IMR-90 (cell line): Measurements from ENCODE around the gene MAP3K5. TPM values are rescaled to one million over a fixed set of nuclear protein-coding genes. Genes with fewer than 3 reads are reported as not detected.

Experiments used
- ATAC-seq: fragments of 200-7000 bp; cut with Tn5 transposase; 2 replicates; pipeline ENCODE4 v1.9.1; 2020; ENCODE audit warnings: low read depth, mild to moderate bottlenecking, moderate library complexity
- BruUV-seq: library from RNA; stranded (reverse); fragments of 400-500 nt; replicated peaks from 2 replicates; lab custom pipeline; 2021; lab: Mats Ljungman, UMichigan
- CTCF ChIA-PET: fragments of 300-600 bp; formaldehyde crosslinking; extraction: SDS; loops from one replicate; lab custom pipeline; 2021; ENCODE audit warnings: antibody characterized with exemption; lab: Yijun Ruan, JAX
- POLR2A ChIA-PET: fragments of 300-600 bp; sonication (Branson Sonifier 250); formaldehyde crosslinking; loops from one replicate; lab custom pipeline; 2022; ENCODE audit warnings: antibody characterized with exemption; ENCODE audit not compliant: unreplicated experiment; lab: Charles Lee
- DNase-seq: peaks from one replicate; pipeline ENCODE4 v3.0.0; 2013
- H2AFZ ChIP-seq: replicated peaks from 2 replicates; pipeline ENCODE3; 2013; ENCODE audit warnings: low read length, mild to moderate bottlenecking; ENCODE audit not compliant: poor library complexity
- H2AK5ac ChIP-seq: 2 replicates; pipeline ENCODE4 v1.6.1; 2013; ENCODE audit warnings: low read depth, low read length, inconsistent platforms
- H2AK9ac ChIP-seq: replicated peaks from 2 replicates; pipeline ENCODE3; 2013; ENCODE audit warnings: mild to moderate bottlenecking, low read depth, low read length, moderate library complexity; ENCODE audit not compliant: poor library complexity
- H2BK120ac ChIP-seq: 2 replicates; pipeline ENCODE4 v1.6.1; 2013; ENCODE audit warnings: low read depth, low read length, inconsistent platforms
- H2BK15ac ChIP-seq: 3 replicates; pipeline ENCODE4 v1.6.1; 2013; ENCODE audit warnings: low read depth, low read length, inconsistent platforms
- H2BK20ac ChIP-seq: 2 replicates; pipeline ENCODE4 v1.6.1; 2013; ENCODE audit warnings: low read depth, mild to moderate bottlenecking, inconsistent platforms, low read length, moderate library complexity
- H2BK5ac ChIP-seq: 2 replicates; pipeline ENCODE4 v1.6.1; 2013; ENCODE audit warnings: mild to moderate bottlenecking, low read depth, low read length, inconsistent platforms; ENCODE audit not compliant: poor library complexity, severe bottlenecking
- H3K14ac ChIP-seq: replicated peaks from 2 replicates; pipeline ENCODE4 v1.6.1; 2013; ENCODE audit warnings: low read depth, low read length, inconsistent platforms
- H3K18ac ChIP-seq: 2 replicates; pipeline ENCODE4 v1.6.1; 2013; ENCODE audit warnings: low read depth, low read length, control low read depth
- H3K23ac ChIP-seq: 2 replicates; pipeline ENCODE4 v1.6.1; 2013; ENCODE audit warnings: low read depth, low read length, inconsistent platforms
- H3K27ac ChIP-seq: 2 replicates; pipeline ENCODE4 v1.5.1; 2013; ENCODE audit warnings: mild to moderate bottlenecking, control low read depth, low read length; ENCODE audit not compliant: insufficient read depth
- H3K27me3 ChIP-seq: 2 replicates; pipeline ENCODE4 v1.6.1; 2013; ENCODE audit warnings: low read length; ENCODE audit not compliant: control insufficient read depth, insufficient read depth
- H3K36me3 ChIP-seq: 2 replicates; pipeline ENCODE4 v1.6.1; 2013; ENCODE audit warnings: low read length, mixed read lengths; ENCODE audit not compliant: control insufficient read depth, insufficient read depth
- H3K4ac ChIP-seq: 2 replicates; pipeline ENCODE4 v1.6.1; 2013; ENCODE audit warnings: low read depth, low read length, inconsistent platforms
- H3K4me1 ChIP-seq: 2 replicates; pipeline ENCODE4 v1.6.1; 2013; ENCODE audit warnings: low read length, mixed read lengths; ENCODE audit not compliant: control insufficient read depth, insufficient read depth
- H3K4me2 ChIP-seq: 2 replicates; pipeline ENCODE4 v1.6.1; 2013; ENCODE audit warnings: low read depth, mild to moderate bottlenecking, control low read depth, low read length, moderate library complexity
- H3K4me3 ChIP-seq: 2 replicates; pipeline ENCODE4 v1.5.1; 2013; ENCODE audit warnings: low read depth, mild to moderate bottlenecking, control low read depth, low read length, moderate library complexity; ENCODE audit not compliant: insufficient read depth
- H3K56ac ChIP-seq: 2 replicates; pipeline ENCODE4 v1.6.1; 2013; ENCODE audit warnings: low read length, inconsistent platforms; ENCODE audit not compliant: insufficient read depth; ENCODE audit errors: extremely low read depth
- H3K79me1 ChIP-seq, 2 experiments: 2 replicates each; pipeline ENCODE4 v1.6.1; 2013; ENCODE audit warnings: low read length in 2 of 2, inconsistent platforms in 1 of 2, low read depth in 1 of 2
- H3K9ac ChIP-seq: 2 replicates; pipeline ENCODE4 v1.6.1; 2013; ENCODE audit warnings: low read depth, low read length, control low read depth
- H3K9me1 ChIP-seq: 2 replicates; pipeline ENCODE4 v1.6.1; 2013; ENCODE audit warnings: low read length, inconsistent platforms; ENCODE audit not compliant: insufficient read depth
- H3K9me3 ChIP-seq: 2 replicates; pipeline ENCODE4 v1.6.1; 2013; ENCODE audit warnings: low read length; ENCODE audit not compliant: control insufficient read depth, insufficient read depth
- H4K20me1 ChIP-seq: 2 replicates; pipeline ENCODE4 v1.6.1; 2013; ENCODE audit warnings: low read length, inconsistent platforms; ENCODE audit not compliant: insufficient read depth
- H4K5ac ChIP-seq: 2 replicates; pipeline ENCODE4 v1.6.1; 2013; ENCODE audit warnings: mild to moderate bottlenecking, low read depth, low read length, control low read depth
- H4K8ac ChIP-seq, 2 experiments: 2 replicates each; pipeline ENCODE4 v1.6.1; 2013; ENCODE audit warnings: low read depth in 2 of 2, low read length in 2 of 2, control low read depth in 1 of 2, inconsistent platforms in 1 of 2
- H4K91ac ChIP-seq: 2 replicates; pipeline ENCODE4 v1.6.1; 2013; ENCODE audit warnings: low read depth, low read length, inconsistent platforms; ENCODE audit not compliant: insufficient read depth
- BHLHE40 ChIP-seq: fragments of 150-350 bp; IDR thresholded peaks from 2 replicates; pipeline ENCODE4 v1.6.1; 2016; ENCODE audit warnings: mild to moderate bottlenecking, low read depth, low read length
- CEBPB ChIP-seq: IDR thresholded peaks from 2 replicates; pipeline ENCODE4 v1.6.1; 2012; ENCODE audit warnings: low read depth, low read length, improper control_type of control experiment
- CHD1 ChIP-seq: IDR thresholded peaks from 2 replicates; pipeline ENCODE4 v1.6.1; 2012; ENCODE audit warnings: low read depth, low read length, improper control_type of control experiment
- FOS ChIP-seq: fragments of 150-350 bp; IDR thresholded peaks from 2 replicates; pipeline ENCODE4 v1.6.1; 2016; ENCODE audit warnings: low read depth, low read length
- MAFK ChIP-seq: IDR thresholded peaks from 2 replicates; pipeline ENCODE4 v1.6.1; 2012; ENCODE audit warnings: low read depth, low read length, improper control_type of control experiment
- MAZ ChIP-seq: IDR thresholded peaks from 2 replicates; pipeline ENCODE4 v1.6.1; 2012; ENCODE audit warnings: low read depth, mild to moderate bottlenecking, low read length, improper control_type of control experiment, moderate library complexity, borderline replicate concordance
- NFE2L2 ChIP-seq: fragments of 150-350 bp; IDR thresholded peaks from 2 replicates; pipeline ENCODE4 v1.6.1; 2016; ENCODE audit warnings: low read depth, mild to moderate bottlenecking, low read length
- POLR2A ChIP-seq: IDR thresholded peaks from 2 replicates; pipeline ENCODE4 v1.6.1; 2012; ENCODE audit warnings: mild to moderate bottlenecking, low read depth, low read length
- RAD21 ChIP-seq: IDR thresholded peaks from 2 replicates; pipeline ENCODE4 v1.6.1; 2012; ENCODE audit warnings: low read length, improper control_type of control experiment
- RCOR1 ChIP-seq: IDR thresholded peaks from 2 replicates; pipeline ENCODE4 v1.6.1; 2012; ENCODE audit warnings: mild to moderate bottlenecking, low read length, improper control_type of control experiment; ENCODE audit not compliant: insufficient replicate concordance
- RFX5 ChIP-seq: IDR thresholded peaks from 2 replicates; pipeline ENCODE4 v1.8.0; 2012; ENCODE audit warnings: low read depth, mild to moderate bottlenecking, low read length, moderate library complexity
- SMC3 ChIP-seq: fragments of 150-350 bp; IDR thresholded peaks from 2 replicates; pipeline ENCODE4 v1.6.1; 2016; ENCODE audit warnings: low read depth, mild to moderate bottlenecking, antibody characterized with exemption, low read length, moderate library complexity
- WGBS, 2 experiments: methylation state at CpG; one replicate each; pipeline versions ENCODE4 v1.1.5 to v1.1.7; 2013; ENCODE audit warnings: missing lambda C conversion rate in 2 of 2; ENCODE audit not compliant: insufficient read length in 1 of 2; ENCODE audit errors: extremely low coverage in 2 of 2; 5-methylcytosine and 5-hydroxymethylcytosine counted together
- dilution Hi-C: fragments of 300-500 bp; cut with HindIII; formaldehyde crosslinking; loops from one replicate; pipeline ENCODE4 v1.14.3; 2018; ENCODE audit warnings: low sequenced_read_pairs; ENCODE audit not compliant: unreplicated experiment
- in situ Hi-C: fragments of 300-500 bp; cut with MboI; formaldehyde crosslinking; loops from 3 replicates; pipeline ENCODE4 v1.14.3; 2019; ENCODE audit warnings: low sequenced_read_pairs, inconsistent platforms, mixed read lengths
- intact Hi-C: fragments of 100-400 bp; cut with micrococcal nuclease; formaldehyde crosslinking; loops from 2 replicates; pipeline ENCODE4 v1.10.0; 2022
- polyA plus RNA-seq, 3 experiments: library from polyadenylated mRNA; depleted of rRNA; stranded (reverse); fragments of >200 nt; gene quantifications; 2 replicates each; pipeline ENCODE4 v1.2.3, GENCODE V29; 2012; ENCODE audit warnings: low replicate concordance in 1 of 3
- total RNA-seq: library from RNA; depleted of rRNA; stranded (reverse); fragments of >200 nt; gene quantifications from 2 replicates; pipeline ENCODE4 v1.2.3, GENCODE V29; 2012
- TF ChIP-seq, protein P1 (sequence below): fragments of 150-350 bp; IDR thresholded peaks from 2 replicates; pipeline ENCODE4 v1.6.1; 2016; ENCODE audit warnings: low read depth, mild to moderate bottlenecking, low read length, moderate library complexity, borderline replicate concordance
- TF ChIP-seq, protein P2 (sequence below): fragments of 150-350 bp; IDR thresholded peaks from 2 replicates; pipeline ENCODE4 v1.6.1; 2017; ENCODE audit warnings: mild to moderate bottlenecking, antibody characterized with exemption, low read length, low read depth
- TF ChIP-seq, protein P3 (sequence below): conservative IDR thresholded peaks from 2 replicates; pipeline ENCODE4 v1.5.1; 2012; ENCODE audit warnings: mild to moderate bottlenecking, low read depth, low read length, improper control_type of control experiment

The MAP3K5 gene
- total and polyA plus RNA-seq, 2 of the 4 experiments (the other 2 are of a cell fraction) = 5.4 to 17.6 TPM

DNA sequence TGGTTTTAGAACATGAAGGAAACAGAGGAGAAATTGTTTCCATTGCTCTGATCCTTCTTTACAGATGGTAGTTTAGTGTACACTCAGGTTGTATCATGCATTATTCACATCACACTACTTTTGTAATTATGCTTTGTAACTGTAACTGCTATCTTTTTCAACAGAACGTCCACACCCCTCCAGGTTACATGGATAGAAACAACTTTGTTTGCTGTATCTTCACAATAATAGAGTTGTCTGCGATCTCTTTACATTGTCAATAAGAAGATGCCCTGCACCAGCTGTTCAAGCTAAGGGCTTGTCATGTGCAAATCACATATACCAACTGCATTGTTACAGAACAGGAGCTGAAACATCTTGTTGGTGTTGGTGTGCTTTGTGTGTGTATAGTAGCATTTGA is 174.2 kb downstream of the MAP3K5 start:
- Histone ChIP-seq H3K4me2 (no peak overlapping the region), H3K36me3 (peaks cover 13% of the 10 kb centered on the region), H2BK5ac (no peak overlapping the region), H2BK20ac (no peak overlapping the region), H2BK120ac (no peak overlapping the region), H3K4me1 (peaks cover 3% of the 10 kb centered on the region; the same call in 1 of the 2 replicates), H2AK5ac (no peak overlapping the region), H3K27me3 (no peaks in the 10 kb centered on the region), H2AFZ (no peak overlapping the region), H4K8ac (no peak overlapping the region), H3K9me3 (no peaks in the 10 kb centered on the region), H3K9ac (no peak overlapping the region), H3K56ac (no peak overlapping the region), H3K79me1 (peaks cover 0 to 25% of the 10 kb centered on the region in 2 experiments; a peak in 3 of 4 replicates), H3K27ac (no peak overlapping the region), H2BK15ac (no peak overlapping the region), H3K9me1 (no peaks in the 10 kb centered on the region), H4K5ac (no peak overlapping the region), H3K18ac (no peak overlapping the region; the same call in 1 of the 2 replicates), H3K4me3 (no peak overlapping the region), H3K4ac (no peak overlapping the region), H4K91ac (no peak overlapping the region), H3K23ac (no peak overlapping the region), H3K14ac (no peak overlapping the region; the same call in 1 of the 2 replicates), H2AK9ac (no peak overlapping the region), H4K20me1 (no peaks in the 10 kb centered on the region)
- in situ Hi-C loops = no loop called here
- dilution Hi-C loops = no loop called here
- intact Hi-C loops = no loop called here
- DNase-seq (no peak), ATAC-seq (no peak)
- BruUV-seq = no TSS peak
- ChIA-PET POLR2A (no interaction called here), CTCF (no interaction called here)
- TF ChIP-seq RAD21 (no peak), MAFK (no peak), SMC3 (no peak), CEBPB (no peak), POLR2A (no peak), RFX5 (no peak), MAZ (no peak), RCOR1 (no peak), NFE2L2 (no peak), CHD1 (no peak), BHLHE40 (no peak), FOS (no peak)
- TF ChIP-seq, protein P1, sequence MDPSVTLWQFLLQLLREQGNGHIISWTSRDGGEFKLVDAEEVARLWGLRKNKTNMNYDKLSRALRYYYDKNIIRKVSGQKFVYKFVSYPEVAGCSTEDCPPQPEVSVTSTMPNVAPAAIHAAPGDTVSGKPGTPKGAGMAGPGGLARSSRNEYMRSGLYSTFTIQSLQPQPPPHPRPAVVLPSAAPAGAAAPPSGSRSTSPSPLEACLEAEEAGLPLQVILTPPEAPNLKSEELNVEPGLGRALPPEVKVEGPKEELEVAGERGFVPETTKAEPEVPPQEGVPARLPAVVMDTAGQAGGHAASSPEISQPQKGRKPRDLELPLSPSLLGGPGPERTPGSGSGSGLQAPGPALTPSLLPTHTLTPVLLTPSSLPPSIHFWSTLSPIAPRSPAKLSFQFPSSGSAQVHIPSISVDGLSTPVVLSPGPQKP = no peak
- TF ChIP-seq, protein P2, sequence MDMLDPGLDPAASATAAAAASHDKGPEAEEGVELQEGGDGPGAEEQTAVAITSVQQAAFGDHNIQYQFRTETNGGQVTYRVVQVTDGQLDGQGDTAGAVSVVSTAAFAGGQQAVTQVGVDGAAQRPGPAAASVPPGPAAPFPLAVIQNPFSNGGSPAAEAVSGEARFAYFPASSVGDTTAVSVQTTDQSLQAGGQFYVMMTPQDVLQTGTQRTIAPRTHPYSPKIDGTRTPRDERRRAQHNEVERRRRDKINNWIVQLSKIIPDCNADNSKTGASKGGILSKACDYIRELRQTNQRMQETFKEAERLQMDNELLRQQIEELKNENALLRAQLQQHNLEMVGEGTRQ = no peak
- TF ChIP-seq, protein P3, sequence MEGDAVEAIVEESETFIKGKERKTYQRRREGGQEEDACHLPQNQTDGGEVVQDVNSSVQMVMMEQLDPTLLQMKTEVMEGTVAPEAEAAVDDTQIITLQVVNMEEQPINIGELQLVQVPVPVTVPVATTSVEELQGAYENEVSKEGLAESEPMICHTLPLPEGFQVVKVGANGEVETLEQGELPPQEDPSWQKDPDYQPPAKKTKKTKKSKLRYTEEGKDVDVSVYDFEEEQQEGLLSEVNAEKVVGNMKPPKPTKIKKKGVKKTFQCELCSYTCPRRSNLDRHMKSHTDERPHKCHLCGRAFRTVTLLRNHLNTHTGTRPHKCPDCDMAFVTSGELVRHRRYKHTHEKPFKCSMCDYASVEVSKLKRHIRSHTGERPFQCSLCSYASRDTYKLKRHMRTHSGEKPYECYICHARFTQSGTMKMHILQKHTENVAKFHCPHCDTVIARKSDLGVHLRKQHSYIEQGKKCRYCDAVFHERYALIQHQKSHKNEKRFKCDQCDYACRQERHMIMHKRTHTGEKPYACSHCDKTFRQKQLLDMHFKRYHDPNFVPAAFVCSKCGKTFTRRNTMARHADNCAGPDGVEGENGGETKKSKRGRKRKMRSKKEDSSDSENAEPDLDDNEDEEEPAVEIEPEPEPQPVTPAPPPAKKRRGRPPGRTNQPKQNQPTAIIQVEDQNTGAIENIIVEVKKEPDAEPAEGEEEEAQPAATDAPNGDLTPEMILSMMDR = no peak
- WGBS, 2 experiments = no CpG with 5 or more reads among the region's 2 CpGs
